T-helper 1 cell (primary cell): ENCODE results near the gene IQSEC1.

ENCODE experiments used
- DNase-seq, 5 donors: peaks; one replicate each; pipeline ENCODE4 v3.0.0-alpha.2; 2012 to 2020

IQSEC1 gene

GRCh38 chr3:13026534-13026933, 46.7 kb downstream of the IQSEC1 start:
- DNase-seq = no peak

GRCh38 chr3:13025778-13026518, 47.3 kb downstream of the IQSEC1 start:
- DNase-seq = no peak

GRCh38 chr3:13025090-13025489, 48.1 kb downstream of the IQSEC1 start:
- DNase-seq = no peak

GRCh38 chr3:13024765-13025065, 48.5 kb downstream of the IQSEC1 start:
- no peak for DNase-seq

GRCh38 chr3:13023971-13024764, 49.1 kb downstream of the IQSEC1 start:
- DNase-seq = no peak

GRCh38 chr3:13023235-13023970, 49.8 kb downstream of the IQSEC1 start:
- DNase-seq = no peak

- no peak for DNase-seq
Measured at GRCh38 chr3:13022348-13023234, 50.6 kb downstream of the IQSEC1 start.

GRCh38 chr3:13021141-13022114, 51.8 kb downstream of the IQSEC1 start:
- DNase-seq = no peak

GRCh38 chr3:13020159-13020750, 53.0 kb downstream of the IQSEC1 start:
- no peak for DNase-seq

- no peak for DNase-seq
Measured at GRCh38 chr3:13019243-13020095, 53.8 kb downstream of the IQSEC1 start.

- DNase-seq = no peak
Measured at GRCh38 chr3:13018561-13019242, 54.5 kb downstream of the IQSEC1 start.

GRCh38 chr3:13018043-13018451, 55.2 kb downstream of the IQSEC1 start:
- no peak for DNase-seq

- no peak for DNase-seq
Measured at GRCh38 chr3:13017361-13018042, 55.7 kb downstream of the IQSEC1 start.

GRCh38 chr3:13016721-13017255, 56.4 kb downstream of the IQSEC1 start:
- no peak for DNase-seq

GRCh38 chr3:13016083-13016720, 57.0 kb downstream of the IQSEC1 start:
- DNase-seq = peak in 3 of 5 donors; percentile 38 to 84 (median 48)

GRCh38 chr3:13015286-13016082, 57.7 kb downstream of the IQSEC1 start:
- peak; percentile 28 to 90 (median 46) for DNase-seq

- no peak for DNase-seq
Measured at GRCh38 chr3:13014755-13015285, 58.4 kb downstream of the IQSEC1 start.
